Skeletal muscle satellite cell (primary cell): ENCODE results near the gene SLC5A7. TPM values are rescaled to one million over a fixed set of nuclear protein-coding genes. Genes with fewer than 3 reads are reported as not detected.

Source experiments
- H3K27me3 ChIP-seq: 2 replicates; pipeline ENCODE4 v1.7.0; 2013; ENCODE audit warnings: low read length; ENCODE audit not compliant: control insufficient read depth, insufficient read depth
- H3K36me3 ChIP-seq: 2 replicates; pipeline ENCODE4 v1.7.0; 2013; ENCODE audit warnings: mild to moderate bottlenecking, control low read depth, low read length; ENCODE audit not compliant: insufficient read depth
- H3K4me1 ChIP-seq: 2 replicates; pipeline ENCODE4 v1.7.0; 2013; ENCODE audit warnings: low read length; ENCODE audit not compliant: control insufficient read depth, insufficient read depth
- H3K4me2 ChIP-seq: 2 replicates; pipeline ENCODE4 v1.7.0; 2013; ENCODE audit warnings: mild to moderate bottlenecking, low read length
- H3K4me3 ChIP-seq: 2 replicates; pipeline ENCODE4 v1.7.0; 2013; ENCODE audit warnings: low read length
- H3K9ac ChIP-seq: 2 replicates; pipeline ENCODE4 v1.7.0; 2013; ENCODE audit warnings: mild to moderate bottlenecking, low read depth, low read length, moderate library complexity
- H3K9me3 ChIP-seq: replicated peaks from 2 replicates; pipeline ENCODE4 v1.7.0; 2013; ENCODE audit warnings: mild to moderate bottlenecking, control low read depth, low read length
- total RNA-seq: library from RNA; depleted of rRNA; stranded (reverse); fragments of >200 nt; gene quantifications from 2 replicates; pipeline ENCODE4 v1.2.3, GENCODE V29; 2012; rRNA removed

SLC5A7 gene
- total RNA-seq = under 0.01 TPM in 1 of 2 replicates, not detected in the other

DNA sequence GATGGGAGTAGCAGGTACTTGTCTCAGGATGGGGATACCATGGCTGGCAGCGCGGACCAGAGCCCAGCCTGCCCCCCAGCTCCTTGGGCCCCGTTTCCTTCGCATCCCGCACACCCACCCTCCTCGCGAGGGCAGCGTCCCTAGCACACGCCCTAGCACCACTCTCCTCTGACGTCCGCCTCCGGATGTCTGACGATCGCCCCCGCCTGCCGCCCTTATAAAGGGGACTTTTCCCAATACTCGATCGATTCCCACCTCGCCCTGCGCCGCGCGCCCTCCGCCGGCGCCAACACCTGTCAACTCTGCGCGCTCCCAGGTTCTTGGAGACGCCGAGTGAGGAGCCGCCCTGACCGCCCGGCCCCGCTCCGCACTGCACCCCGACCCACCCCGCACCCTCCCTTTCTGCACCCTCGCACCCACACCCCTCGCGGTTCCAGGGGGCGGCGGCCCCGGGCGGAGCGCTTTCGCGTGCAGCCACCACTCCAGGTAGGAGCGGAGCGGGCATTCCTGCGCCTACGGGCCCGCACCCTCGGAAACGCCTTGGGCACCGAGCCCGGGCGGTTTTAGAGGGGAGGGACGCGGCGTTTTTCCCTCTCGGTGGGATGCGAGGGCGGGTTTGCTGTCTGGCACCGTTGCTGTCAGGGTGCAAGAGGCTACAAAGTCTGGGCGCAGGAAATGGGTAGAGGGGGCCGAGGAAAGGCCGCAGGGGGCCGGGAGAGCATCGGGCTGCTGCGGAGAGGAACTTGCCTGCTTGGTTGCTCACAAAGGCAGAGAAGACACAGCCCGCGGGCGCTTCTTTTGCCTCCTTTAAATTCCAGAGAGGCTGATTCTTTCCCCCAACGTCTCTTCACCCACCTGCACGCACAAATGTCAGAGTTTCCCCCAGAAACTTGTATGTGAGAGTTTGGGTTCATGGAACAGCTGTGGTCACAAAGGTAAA is at the start of gene SLC5A7:
Gene SLC5A7, plus strand, starts transcription at position 247 of the 940 bp plus-strand sequence. CDS start 1,632 bp downstream, outside the sequence.
- Histone ChIP-seq H3K4me2 (no peak within 1 kb of the TSS), H3K9me3 (no peaks in the 10 kb centered on the region), H3K36me3 (no peaks in the 10 kb centered on the region), H3K9ac (no peak within 1 kb of the TSS), H3K27me3 (peaks cover 16% of the 10 kb centered on the region), H3K4me1 (no peaks in the 10 kb centered on the region), H3K4me3 (no peak within 1 kb of the TSS)

DNA sequence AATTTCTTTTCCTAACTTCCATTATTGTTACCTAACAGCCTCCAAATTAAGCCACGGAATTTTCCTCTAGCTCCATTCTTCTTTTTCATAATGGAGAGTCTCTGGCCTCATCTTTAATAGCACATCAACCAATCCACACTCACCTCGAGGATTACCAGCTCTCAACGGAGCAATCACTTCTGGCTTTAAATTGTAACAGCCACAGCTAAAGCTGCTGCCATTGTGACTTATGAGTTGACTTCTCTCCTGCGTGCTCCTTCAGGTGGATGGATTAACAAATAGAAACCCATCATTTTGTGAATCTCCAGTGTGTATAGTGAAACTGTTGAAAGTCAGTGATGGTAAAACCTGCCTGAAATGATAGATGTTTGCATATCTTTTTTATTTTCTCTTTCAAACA is 24.9 kb upstream of the SLC5A7 start:
- Histone ChIP-seq H3K36me3 (no peaks in the 10 kb centered on the region), H3K4me1 (no peaks in the 10 kb centered on the region)

DNA sequence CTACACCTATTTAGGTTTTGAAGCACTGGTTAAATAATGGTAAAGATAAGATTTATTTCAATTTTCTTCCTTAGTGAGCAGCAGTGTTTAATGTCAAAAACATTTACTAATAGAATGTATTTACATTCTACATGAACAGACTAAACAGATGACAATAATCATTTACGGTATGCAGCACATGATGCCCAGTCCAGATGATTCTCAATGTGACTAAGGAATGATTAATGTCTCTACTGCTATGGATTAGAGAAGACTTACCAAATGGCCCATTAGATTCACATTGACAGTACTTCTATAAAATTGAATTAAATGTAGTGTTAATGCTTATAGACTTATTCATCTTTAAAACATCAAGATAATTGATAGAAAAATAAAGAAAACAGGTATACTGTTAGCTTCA is 22.1 kb upstream of the SLC5A7 start:
- no peak overlapping the region for H3K9ac ChIP-seq
- H3K27me3 ChIP-seq = no peaks in the 10 kb centered on the region
- H3K4me3 ChIP-seq = no peak overlapping the region
- no peaks in the 10 kb centered on the region for H3K4me1 ChIP-seq
- H3K4me2 ChIP-seq = no peak overlapping the region
- H3K9me3 ChIP-seq = no peaks in the 10 kb centered on the region
- H3K36me3 ChIP-seq = no peaks in the 10 kb centered on the region

More for the DNA sequence above, 24.9 kb upstream of the SLC5A7 start:
- no peak overlapping the region for H3K4me3 ChIP-seq
- no peak overlapping the region for H3K4me2 ChIP-seq
- no peak overlapping the region for H3K9ac ChIP-seq
- H3K9me3 ChIP-seq = no peaks in the 10 kb centered on the region
- no peaks in the 10 kb centered on the region for H3K27me3 ChIP-seq

DNA sequence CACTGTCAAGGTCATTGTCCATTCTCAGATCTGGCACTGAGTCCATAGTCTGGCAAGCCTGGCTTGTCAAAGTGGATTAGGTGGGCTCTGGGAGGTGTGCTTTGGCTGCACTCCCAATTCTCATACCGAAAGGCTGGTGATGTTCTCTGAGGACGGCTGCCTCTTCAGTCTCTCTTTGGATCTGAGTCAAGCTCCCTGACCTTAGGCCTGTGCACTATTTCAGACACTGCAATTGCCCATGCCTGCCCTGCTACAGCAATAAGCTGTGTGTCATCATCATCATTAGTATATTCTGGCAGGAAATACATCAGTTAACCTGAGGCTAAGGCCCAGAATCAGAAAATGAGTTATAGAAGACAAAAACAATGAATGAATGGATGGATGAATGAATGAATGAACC is 1.6 kb upstream of the SLC5A7 start:
- Histone ChIP-seq H3K27me3 (peaks cover 16% of the 10 kb centered on the region), H3K4me2 (no peak overlapping the region), H3K9ac (no peak overlapping the region), H3K4me3 (no peak overlapping the region), H3K9me3 (no peaks in the 10 kb centered on the region), H3K4me1 (no peaks in the 10 kb centered on the region), H3K36me3 (no peaks in the 10 kb centered on the region)

DNA sequence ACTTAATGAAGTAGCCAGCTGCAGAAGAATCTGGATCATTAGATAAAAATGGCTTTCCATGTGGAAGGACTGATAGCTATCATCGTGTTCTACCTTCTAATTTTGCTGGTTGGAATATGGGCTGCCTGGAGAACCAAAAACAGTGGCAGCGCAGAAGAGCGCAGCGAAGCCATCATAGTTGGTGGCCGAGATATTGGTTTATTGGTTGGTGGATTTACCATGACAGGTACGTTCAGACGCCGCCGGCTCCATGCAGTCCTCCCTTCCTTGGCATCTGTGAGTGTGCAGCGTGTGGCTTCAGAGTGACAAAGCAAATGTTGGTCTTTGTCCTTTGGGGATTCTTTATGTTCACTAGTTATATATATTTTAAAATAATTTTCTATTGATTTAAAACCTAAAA is 1.8 kb downstream of the SLC5A7 start:
- H3K9me3 ChIP-seq = no peaks in the 10 kb centered on the region
- no peak overlapping the region for H3K4me2 ChIP-seq
- H3K4me1 ChIP-seq = no peaks in the 10 kb centered on the region
- H3K4me3 ChIP-seq = no peak overlapping the region
- H3K9ac ChIP-seq = no peak overlapping the region
- H3K27me3 ChIP-seq = peaks cover 16% of the 10 kb centered on the region
- H3K36me3 ChIP-seq = no peaks in the 10 kb centered on the region

DNA sequence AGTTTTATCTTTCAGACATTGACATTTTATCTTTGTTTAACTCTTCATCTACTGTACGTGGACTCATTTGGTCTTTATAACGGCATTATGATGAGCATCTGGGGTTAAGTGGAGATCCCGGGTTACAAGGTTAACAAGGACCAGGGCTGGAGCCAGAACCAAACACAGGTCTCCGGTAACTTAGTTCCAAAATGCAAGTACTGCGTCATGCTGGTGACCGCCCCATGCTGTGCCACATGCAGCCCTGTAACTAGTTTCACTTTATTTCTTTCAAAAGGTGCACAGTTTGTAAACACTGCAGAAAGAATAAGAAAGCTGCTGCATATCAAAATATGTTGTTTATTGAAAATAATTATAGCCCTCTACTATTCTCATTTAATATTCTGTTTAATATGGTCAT is 3.1 kb downstream of the SLC5A7 start:
- H3K4me3 ChIP-seq = no peak overlapping the region
- H3K4me2 ChIP-seq = no peak overlapping the region
- H3K36me3 ChIP-seq = no peaks in the 10 kb centered on the region
- no peaks in the 10 kb centered on the region for H3K9me3 ChIP-seq
- H3K4me1 ChIP-seq = no peaks in the 10 kb centered on the region
- peaks cover 16% of the 10 kb centered on the region for H3K27me3 ChIP-seq
- no peak overlapping the region for H3K9ac ChIP-seq

DNA sequence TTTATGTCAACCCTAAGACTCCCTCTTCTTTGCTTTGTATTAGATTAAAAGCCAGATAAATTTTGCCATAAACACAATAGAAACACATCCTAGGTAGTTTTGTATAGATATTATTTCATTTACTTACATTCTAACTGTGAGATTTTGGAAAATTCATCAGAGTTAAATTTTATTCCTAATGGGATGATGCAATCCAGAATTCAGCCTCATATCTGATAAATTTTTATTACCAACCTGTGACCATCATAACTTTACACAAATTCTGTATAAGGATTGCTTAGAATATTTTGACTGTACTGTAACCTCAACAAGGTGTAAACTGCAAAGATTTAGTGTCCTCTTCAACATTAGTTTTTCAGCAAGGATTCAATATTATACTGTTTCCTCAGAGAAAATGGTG is 4.4 kb downstream of the SLC5A7 start:
- no peak overlapping the region for H3K9ac ChIP-seq
- no peak overlapping the region for H3K4me3 ChIP-seq
- H3K4me2 ChIP-seq = no peak overlapping the region
- H3K9me3 ChIP-seq = no peaks in the 10 kb centered on the region
- H3K27me3 ChIP-seq = peaks cover 16% of the 10 kb centered on the region
- H3K36me3 ChIP-seq = no peaks in the 10 kb centered on the region
- H3K4me1 ChIP-seq = no peaks in the 10 kb centered on the region

DNA sequence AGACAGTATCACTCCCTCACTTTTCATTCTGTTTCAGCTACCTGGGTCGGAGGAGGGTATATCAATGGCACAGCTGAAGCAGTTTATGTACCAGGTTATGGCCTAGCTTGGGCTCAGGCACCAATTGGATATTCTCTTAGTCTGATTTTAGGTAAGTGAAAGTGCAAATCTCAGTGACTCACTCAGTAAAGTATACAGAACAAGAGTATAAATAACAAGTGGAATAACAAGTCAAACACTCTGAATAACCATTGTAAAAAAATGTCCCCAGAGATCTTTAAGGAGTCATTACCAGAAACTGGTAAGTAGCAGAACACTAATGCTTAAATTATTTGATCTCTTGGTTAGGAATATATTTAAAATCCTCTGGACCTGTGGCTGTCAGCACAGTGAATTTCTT is 5.7 kb downstream of the SLC5A7 start:
- H3K9ac ChIP-seq = no peak overlapping the region
- no peaks in the 10 kb centered on the region for H3K4me1 ChIP-seq
- H3K4me3 ChIP-seq = no peak overlapping the region
- H3K27me3 ChIP-seq = peaks cover 10% of the 10 kb centered on the region
- H3K9me3 ChIP-seq = no peaks in the 10 kb centered on the region
- H3K36me3 ChIP-seq = no peaks in the 10 kb centered on the region
- no peak overlapping the region for H3K4me2 ChIP-seq

DNA sequence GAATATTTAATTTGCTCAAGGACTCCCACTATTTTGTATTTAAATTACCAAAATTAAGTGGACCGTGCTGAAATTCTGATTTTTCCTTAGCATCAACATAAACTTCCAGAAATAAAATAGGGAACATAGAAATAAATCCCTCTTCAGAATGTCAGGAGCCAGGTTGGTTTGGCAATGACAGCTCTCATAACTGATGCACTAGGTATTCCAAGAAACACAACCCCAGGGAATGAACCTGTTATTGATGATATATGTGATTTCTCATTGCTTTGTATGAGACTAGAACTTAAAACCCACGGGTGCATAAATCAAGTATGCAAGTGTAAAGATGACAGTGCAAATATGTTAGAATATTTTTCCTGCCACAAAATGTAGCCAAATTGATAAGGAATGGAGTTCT is 12.8 kb downstream of the SLC5A7 start:
- H3K4me1 ChIP-seq = no peaks in the 10 kb centered on the region
- H3K36me3 ChIP-seq = no peaks in the 10 kb centered on the region
- H3K9me3 ChIP-seq = no peaks in the 10 kb centered on the region
- no peak overlapping the region for H3K4me2 ChIP-seq
- no peaks in the 10 kb centered on the region for H3K27me3 ChIP-seq
- no peak overlapping the region for H3K4me3 ChIP-seq
- no peak overlapping the region for H3K9ac ChIP-seq

DNA sequence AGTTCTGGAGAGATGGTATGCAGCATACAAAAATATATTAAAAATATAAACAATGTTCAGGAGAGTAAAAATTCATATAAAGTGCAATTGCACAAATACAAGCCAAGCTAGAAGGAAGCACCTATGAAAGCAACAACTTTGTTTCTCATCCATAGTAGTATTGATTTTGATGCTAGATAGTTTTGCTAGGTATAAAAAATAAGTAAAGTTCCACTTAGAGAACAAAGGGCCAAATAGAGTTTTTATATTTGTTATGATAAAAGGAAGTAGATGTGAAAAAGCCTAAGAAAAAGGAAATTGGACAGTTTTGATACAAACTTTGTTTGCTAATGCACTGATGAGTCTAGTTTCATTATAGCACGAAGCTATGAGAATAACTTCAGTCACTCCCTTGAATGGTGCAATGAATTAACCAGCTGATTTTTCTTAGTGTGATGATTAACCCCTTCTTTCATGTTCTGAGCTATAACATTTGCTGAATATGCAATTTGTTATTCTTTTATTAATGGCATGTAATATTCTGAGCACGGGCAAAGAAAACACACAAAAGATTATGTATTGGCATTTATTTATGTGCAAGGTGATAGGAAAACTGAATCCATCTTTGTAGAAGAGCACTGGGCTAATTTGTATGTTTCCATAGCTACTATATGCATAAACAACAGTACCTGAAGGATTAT is 24.7 kb downstream of the SLC5A7 start:
- Histone ChIP-seq H3K27me3 (no peaks in the 10 kb centered on the region), H3K4me3 (no peak overlapping the region), H3K36me3 (no peaks in the 10 kb centered on the region), H3K9me3 (no peaks in the 10 kb centered on the region), H3K9ac (no peak overlapping the region), H3K4me2 (no peak overlapping the region), H3K4me1 (no peaks in the 10 kb centered on the region)

DNA sequence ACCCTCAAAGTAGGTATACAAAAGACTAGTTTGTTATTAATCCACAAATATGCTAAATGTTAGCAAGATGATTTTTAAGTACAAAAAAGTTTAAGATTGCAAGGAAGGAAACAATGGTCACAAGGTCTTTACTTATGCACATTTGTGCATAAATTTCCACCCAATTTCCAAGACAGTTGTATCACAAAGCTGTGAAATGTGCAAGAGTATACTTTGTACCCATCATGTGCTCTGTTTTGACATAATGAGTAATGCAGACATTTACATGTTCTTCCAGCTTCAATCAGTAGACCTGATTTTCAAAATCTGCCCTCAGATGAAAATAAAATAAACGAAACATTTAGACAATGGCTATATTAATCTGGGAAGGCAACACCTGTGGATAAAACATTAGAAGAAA is 27.0 kb downstream of the SLC5A7 start:
- H3K9me3 ChIP-seq = no peaks in the 10 kb centered on the region
- no peaks in the 10 kb centered on the region for H3K27me3 ChIP-seq
- no peaks in the 10 kb centered on the region for H3K36me3 ChIP-seq
- no peak overlapping the region for H3K9ac ChIP-seq
- no peak overlapping the region for H3K4me2 ChIP-seq
- no peak overlapping the region for H3K4me3 ChIP-seq
- no peaks in the 10 kb centered on the region for H3K4me1 ChIP-seq
